NCI-H345 treated with DMSO at 0.1 percent for 48 hours (cell line): ENCODE measurements around the gene COMMD1.

Experiments
- DNase-seq: peaks from one replicate; lab custom pipeline; 2025; ENCODE audit not compliant: unreplicated experiment; lab: John Stamatoyannopoulos, UW

The COMMD1 gene

GRCh38 chr2:62175728-62176127, 270.3 kb downstream of the COMMD1 start:
- DNase-seq, result no peak

- no peak for DNase-seq
These were observed 271.3 kb downstream of the COMMD1 start for GRCh38 chr2:62176801-62177200.

- no peak for DNase-seq
These were observed 272.0 kb downstream of the COMMD1 start for GRCh38 chr2:62177392-62178049.

GRCh38 chr2:62178741-62179271, 273.3 kb downstream of the COMMD1 start:
- no peak for DNase-seq

GRCh38 chr2:62180975-62181374, 275.5 kb downstream of the COMMD1 start:
- DNase-seq, result no peak

GRCh38 chr2:62181843-62182242, 276.4 kb downstream of the COMMD1 start:
- no peak for DNase-seq

- DNase-seq, result no peak
These were observed 279.2 kb downstream of the COMMD1 start for GRCh38 chr2:62184512-62185230.
